H1 (cell line): ENCODE results near the gene P2RY1.

ENCODE experiments used
- ASH2L ChIP-seq: fragments of 200-600, 300-600 bp; sonication (generic); IDR thresholded peaks from one replicate; pipeline ENCODE4 v1.7.1; 2017; ENCODE audit warnings: low read length
- CEBPB ChIP-seq: IDR thresholded peaks from 2 replicates; pipeline ENCODE4 v1.6.1; 2012; ENCODE audit warnings: low read depth, low read length
- CHD2 ChIP-seq: IDR thresholded peaks from 2 replicates; pipeline ENCODE4 v1.6.1; 2012; ENCODE audit warnings: low read length, improper control_type of control experiment
- EP300 ChIP-seq, 2 experiments: IDR thresholded peaks; 1 replicate in 1 of 2; 2 replicates in 1 of 2; pipeline ENCODE4 v1.6.1; 2011 to 2012; ENCODE audit warnings: low read depth in 2 of 2, low read length in 2 of 2, mild to moderate bottlenecking in 2 of 2, borderline replicate concordance in 1 of 2, inconsistent platforms in 1 of 2, moderate library complexity in 1 of 2
- EZH2 ChIP-seq: fragments of 200-600 bp; sonication (generic); IDR thresholded peaks from 2 replicates; pipeline ENCODE4 v1.7.1; 2012; ENCODE audit warnings: low read depth, mild to moderate bottlenecking, moderate library complexity, low read length, inconsistent platforms; ENCODE audit not compliant: severe bottlenecking
- GABPA ChIP-seq: IDR thresholded peaks from 2 replicates; pipeline ENCODE4 v1.6.1; 2011; ENCODE audit warnings: mild to moderate bottlenecking, low read length, moderate library complexity, borderline replicate concordance; ENCODE audit not compliant: insufficient read depth
- GTF2F1 ChIP-seq: IDR thresholded peaks from 2 replicates; pipeline ENCODE4 v1.6.1; 2012; ENCODE audit warnings: low read depth, low read length, improper control_type of control experiment, borderline replicate concordance
- POLR2AphosphoS5 ChIP-seq: IDR thresholded peaks from 2 replicates; pipeline ENCODE4 v1.6.1; 2011; ENCODE audit warnings: low read depth, low read length
- RAD21 ChIP-seq, 2 experiments: IDR thresholded peaks in 1 of 2; conservative IDR thresholded peaks in 1 of 2; 2 replicates each; pipeline ENCODE4 v1.6.1; 2011; ENCODE audit warnings: low read depth in 2 of 2, low read length in 2 of 2, improper control_type of control experiment in 1 of 2, inconsistent platforms in 1 of 2, mild to moderate bottlenecking in 1 of 2, moderate library complexity in 1 of 2
- SIX5 ChIP-seq: IDR thresholded peaks from 2 replicates; pipeline ENCODE4 v1.6.1; 2011; ENCODE audit warnings: mild to moderate bottlenecking, low read depth, low read length
- TCF12 ChIP-seq: IDR thresholded peaks from 2 replicates; pipeline ENCODE4 v1.6.1; 2011; ENCODE audit warnings: low read depth, mild to moderate bottlenecking, low read length
- TF ChIP-seq, protein P1 (sequence below), 3 experiments: IDR thresholded peaks; 1 replicate in 2 of 3; 2 replicates in 1 of 3; pipeline versions ENCODE4 v1.5.1 to v1.6.1; 2011; ENCODE audit warnings: low read length in 3 of 3, mild to moderate bottlenecking in 3 of 3, inconsistent platforms in 2 of 3, low read depth in 1 of 3, moderate library complexity in 1 of 3; ENCODE audit not compliant: insufficient read depth in 1 of 3; ENCODE audit errors: control extremely low read depth in 1 of 3
- TF ChIP-seq, protein P2 (sequence below): IDR thresholded peaks from 2 replicates; pipeline ENCODE4 v1.6.1; 2012; ENCODE audit warnings: inconsistent platforms

DNA sequence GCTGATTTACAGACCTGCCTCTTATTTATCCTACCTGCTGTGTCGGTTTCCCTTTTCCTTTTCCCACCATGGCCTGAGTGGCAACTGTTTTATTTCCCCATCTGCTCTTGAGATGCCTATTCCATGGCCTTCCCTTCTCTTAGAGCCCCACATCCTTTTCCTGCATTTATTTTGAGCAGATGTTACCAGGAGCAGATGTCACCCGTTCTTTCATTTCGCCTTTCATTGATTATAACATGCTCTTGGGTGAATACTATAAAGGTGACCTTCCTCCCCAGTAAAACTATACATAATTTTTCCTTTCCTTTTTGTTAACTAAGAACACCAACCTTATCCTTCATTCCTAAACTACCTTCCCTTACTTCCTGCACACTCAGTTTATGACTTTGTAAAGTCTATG, 8.5 kb upstream of the P2RY1 start:
- TF ChIP-seq, protein P1, sequence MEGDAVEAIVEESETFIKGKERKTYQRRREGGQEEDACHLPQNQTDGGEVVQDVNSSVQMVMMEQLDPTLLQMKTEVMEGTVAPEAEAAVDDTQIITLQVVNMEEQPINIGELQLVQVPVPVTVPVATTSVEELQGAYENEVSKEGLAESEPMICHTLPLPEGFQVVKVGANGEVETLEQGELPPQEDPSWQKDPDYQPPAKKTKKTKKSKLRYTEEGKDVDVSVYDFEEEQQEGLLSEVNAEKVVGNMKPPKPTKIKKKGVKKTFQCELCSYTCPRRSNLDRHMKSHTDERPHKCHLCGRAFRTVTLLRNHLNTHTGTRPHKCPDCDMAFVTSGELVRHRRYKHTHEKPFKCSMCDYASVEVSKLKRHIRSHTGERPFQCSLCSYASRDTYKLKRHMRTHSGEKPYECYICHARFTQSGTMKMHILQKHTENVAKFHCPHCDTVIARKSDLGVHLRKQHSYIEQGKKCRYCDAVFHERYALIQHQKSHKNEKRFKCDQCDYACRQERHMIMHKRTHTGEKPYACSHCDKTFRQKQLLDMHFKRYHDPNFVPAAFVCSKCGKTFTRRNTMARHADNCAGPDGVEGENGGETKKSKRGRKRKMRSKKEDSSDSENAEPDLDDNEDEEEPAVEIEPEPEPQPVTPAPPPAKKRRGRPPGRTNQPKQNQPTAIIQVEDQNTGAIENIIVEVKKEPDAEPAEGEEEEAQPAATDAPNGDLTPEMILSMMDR (IDR thresholded peaks at IDR 0.05; ENCODE audit: control extremely low read depth in 1 of 3, insufficient read depth in 1 of 3, low read depth in 1 of 3, low read length in 3 of 3): no peak
- TF ChIP-seq SIX5 (no peak), GABPA (no peak), RAD21 (IDR thresholded peaks at IDR 0.05 in 1 of 2, conservative IDR thresholded peaks at IDR 0.05 in 1 of 2; ENCODE audit: low read depth in 2 of 2, low read length in 2 of 2) (no peak), CHD2 (no peak), EZH2 (no peak), POLR2AphosphoS5 (no peak), TCF12 (no peak), GTF2F1 (no peak), CEBPB (no peak), ASH2L (no peak), EP300 (IDR thresholded peaks at IDR 0.05; ENCODE audit: borderline replicate concordance in 1 of 2, low read depth in 2 of 2, low read length in 2 of 2) (no peak)
- TF ChIP-seq, protein P2, sequence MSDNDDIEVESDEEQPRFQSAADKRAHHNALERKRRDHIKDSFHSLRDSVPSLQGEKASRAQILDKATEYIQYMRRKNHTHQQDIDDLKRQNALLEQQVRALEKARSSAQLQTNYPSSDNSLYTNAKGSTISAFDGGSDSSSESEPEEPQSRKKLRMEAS: no peak
